GM12878 (cell line): Measurements from ENCODE around the gene NSD2. TPM values are rescaled to one million over a fixed set of nuclear protein-coding genes. Genes with fewer than 3 reads are reported as not detected.
A peak's percentile ranks its signal among the peaks of the same experiment; 100 is the strongest.

ENCODE experiments used
- ATF3 ChIP-seq: IDR thresholded peaks from 2 replicates; pipeline ENCODE4 v1.6.1; 2011; ENCODE audit warnings: low read depth, mild to moderate bottlenecking, low read length, moderate library complexity, borderline replicate concordance; ENCODE audit errors: extremely low read depth
- EGR1 ChIP-seq, 2 experiments: IDR thresholded peaks; 1 replicate in 1 of 2; 2 replicates in 1 of 2; pipeline ENCODE4 v1.6.1; 2011 to 2012; ENCODE audit warnings: low read depth in 2 of 2, low read length in 2 of 2, borderline replicate concordance in 1 of 2, mild to moderate bottlenecking in 1 of 2, moderate library complexity in 1 of 2
- EZH2 ChIP-seq: IDR thresholded peaks from 2 replicates; pipeline ENCODE4 v1.6.1; 2012; ENCODE audit warnings: low read depth, mild to moderate bottlenecking, control low read depth, inconsistent platforms, low read length, borderline replicate concordance; ENCODE audit not compliant: control insufficient read depth
- GABPA ChIP-seq: IDR thresholded peaks from 2 replicates; pipeline ENCODE4 v1.6.1; 2014; ENCODE audit warnings: antibody characterized with exemption, low read depth, mild to moderate bottlenecking, inconsistent platforms
- GATAD2B ChIP-seq: fragments of 450-650 bp; conservative IDR thresholded peaks from 2 replicates; pipeline ENCODE4 v1.6.1; 2017; ENCODE audit warnings: low read depth, mild to moderate bottlenecking, moderate library complexity
- IKZF2 ChIP-seq, 2 experiments: fragments of 450-650 bp; IDR thresholded peaks; 2 replicates each; pipeline ENCODE4 v1.6.1; 2017; ENCODE audit warnings: mild to moderate bottlenecking in 2 of 2, moderate library complexity in 2 of 2
- JUNB ChIP-seq: IDR thresholded peaks from 2 replicates; pipeline ENCODE4 v1.6.1; 2016; ENCODE audit warnings: antibody characterized with exemption, mild to moderate bottlenecking
- KLF5 ChIP-seq: fragments of 450-650 bp; IDR thresholded peaks from 2 replicates; pipeline ENCODE4 v1.6.1; 2014; ENCODE audit warnings: mild to moderate bottlenecking; ENCODE audit not compliant: partially characterized antibody
- POLR2AphosphoS5 ChIP-seq: IDR thresholded peaks from 2 replicates; pipeline ENCODE4 v1.6.1; 2011; ENCODE audit warnings: mild to moderate bottlenecking, low read length, inconsistent platforms
- RFX5 ChIP-seq: IDR thresholded peaks from 2 replicates; pipeline ENCODE4 v1.6.1; 2011; ENCODE audit warnings: low read depth, low read length, improper control_type of control experiment
- SIX5 ChIP-seq: IDR thresholded peaks from 2 replicates; pipeline ENCODE4 v1.6.1; 2011; ENCODE audit warnings: mild to moderate bottlenecking, low read depth, low read length, moderate library complexity; ENCODE audit not compliant: severe bottlenecking
- SMAD1 ChIP-seq: fragments of 450-650 bp; IDR thresholded peaks from 2 replicates; pipeline ENCODE4 v1.6.1; 2018; ENCODE audit warnings: mild to moderate bottlenecking, low read depth; ENCODE audit not compliant: partially characterized antibody
- SREBF2 ChIP-seq: IDR thresholded peaks from 2 replicates; pipeline ENCODE4 v1.6.1; 2012; ENCODE audit warnings: mild to moderate bottlenecking, low read length
- TBL1XR1 ChIP-seq: IDR thresholded peaks from 2 replicates; pipeline ENCODE4 v1.6.1; 2012; ENCODE audit warnings: low read depth, low read length, improper control_type of control experiment
- YBX1 ChIP-seq: fragments of 450-650 bp; IDR thresholded peaks from 2 replicates; pipeline ENCODE4 v1.6.1; 2016; ENCODE audit warnings: antibody characterized with exemption
- ZNF274 ChIP-seq: IDR thresholded peaks from one replicate; pipeline ENCODE4 v1.8.0; 2011; ENCODE audit not compliant: insufficient read length, insufficient read depth
- polyA plus RNA-seq, 11 experiments: library from polyadenylated mRNA; depleted of rRNA in 4 of 11; unstranded in 6 of 11; stranded (reverse) in 5 of 11; fragments of >200 nt; fragmentation: Nextera tagmentation in 4 of 11; fragmentation: Illumina TruSeq in 1 of 11; extraction: Ambion mirVana in 4 of 11; extraction: Trizol in 1 of 11; gene quantifications; 1 replicate in 1 of 11; 2 replicates in 10 of 11; pipeline versions ENCODE4 v1.2.1 to v1.2.3, GENCODE V29; 2011 to 2016; ENCODE audit warnings: inconsistent platforms in 2 of 11, missing spikeins in 2 of 11, low read depth in 1 of 11
- total RNA-seq, 4 experiments: library from RNA; depleted of rRNA in 3 of 4; stranded (reverse); fragments of >200 nt in 3 of 4; fragmentation: Illumina TruSeq in 1 of 4; extraction: Trizol in 1 of 4; gene quantifications; 2 replicates each; pipeline versions ENCODE4 v1.2.1 to v1.2.3, GENCODE V29; 2013 to 2021
- TF ChIP-seq, protein P1 (sequence below): fragments of 450-650 bp; IDR thresholded peaks from 2 replicates; pipeline ENCODE4 v1.6.1; 2017; ENCODE audit warnings: mild to moderate bottlenecking, low read depth, inconsistent platforms; ENCODE audit not compliant: poor library complexity, severe bottlenecking
- TF ChIP-seq, protein P2 (sequence below): fragments of 450-650 bp; IDR thresholded peaks from 2 replicates; pipeline ENCODE4 v1.6.1; 2017; ENCODE audit warnings: low read depth, mild to moderate bottlenecking, moderate library complexity
- TF ChIP-seq, protein P3 (sequence below): fragments of 450-650 bp; conservative IDR thresholded peaks from 2 replicates; pipeline ENCODE4 v1.6.1; 2017; ENCODE audit warnings: mild to moderate bottlenecking, moderate library complexity
- TF ChIP-seq, protein P4 (sequence below): IDR thresholded peaks from 2 replicates; pipeline ENCODE4 v1.6.1; 2011; ENCODE audit warnings: borderline replicate concordance, low read depth, mild to moderate bottlenecking, moderate library complexity, mixed read lengths, low read length; ENCODE audit not compliant: insufficient read depth; ENCODE audit errors: extremely low read length

Gene NSD2
- total and polyA plus RNA-seq, 10 of the 15 experiments (the other 5 are each of a cell fraction or from before 2014, with no cell fraction given), result 8.6 to 139 (median 67.2) TPM

- TF ChIP-seq SIX5, result no peak
- TF ChIP-seq TBL1XR1, result no peak
- TF ChIP-seq ZNF274, result no peak
- peak in 1 of 2 experiments; percentile 60; a peak in 2 of 3 replicates for TF ChIP-seq EGR1 (IDR thresholded peaks at IDR 0.05; ENCODE audit: borderline replicate concordance in 1 of 2, low read depth in 2 of 2, low read length in 2 of 2)
- TF ChIP-seq, protein P1, sequence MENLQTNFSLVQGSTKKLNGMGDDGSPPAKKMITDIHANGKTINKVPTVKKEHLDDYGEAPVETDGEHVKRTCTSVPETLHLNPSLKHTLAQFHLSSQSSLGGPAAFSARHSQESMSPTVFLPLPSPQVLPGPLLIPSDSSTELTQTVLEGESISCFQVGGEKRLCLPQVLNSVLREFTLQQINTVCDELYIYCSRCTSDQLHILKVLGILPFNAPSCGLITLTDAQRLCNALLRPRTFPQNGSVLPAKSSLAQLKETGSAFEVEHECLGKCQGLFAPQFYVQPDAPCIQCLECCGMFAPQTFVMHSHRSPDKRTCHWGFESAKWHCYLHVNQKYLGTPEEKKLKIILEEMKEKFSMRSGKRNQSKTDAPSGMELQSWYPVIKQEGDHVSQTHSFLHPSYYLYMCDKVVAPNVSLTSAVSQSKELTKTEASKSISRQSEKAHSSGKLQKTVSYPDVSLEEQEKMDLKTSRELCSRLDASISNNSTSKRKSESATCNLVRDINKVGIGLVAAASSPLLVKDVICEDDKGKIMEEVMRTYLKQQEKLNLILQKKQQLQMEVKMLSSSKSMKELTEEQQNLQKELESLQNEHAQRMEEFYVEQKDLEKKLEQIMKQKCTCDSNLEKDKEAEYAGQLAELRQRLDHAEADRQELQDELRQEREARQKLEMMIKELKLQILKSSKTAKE, result no peak
- no peak for TF ChIP-seq ATF3
- TF ChIP-seq SMAD1, result no peak
- TF ChIP-seq, protein P2, sequence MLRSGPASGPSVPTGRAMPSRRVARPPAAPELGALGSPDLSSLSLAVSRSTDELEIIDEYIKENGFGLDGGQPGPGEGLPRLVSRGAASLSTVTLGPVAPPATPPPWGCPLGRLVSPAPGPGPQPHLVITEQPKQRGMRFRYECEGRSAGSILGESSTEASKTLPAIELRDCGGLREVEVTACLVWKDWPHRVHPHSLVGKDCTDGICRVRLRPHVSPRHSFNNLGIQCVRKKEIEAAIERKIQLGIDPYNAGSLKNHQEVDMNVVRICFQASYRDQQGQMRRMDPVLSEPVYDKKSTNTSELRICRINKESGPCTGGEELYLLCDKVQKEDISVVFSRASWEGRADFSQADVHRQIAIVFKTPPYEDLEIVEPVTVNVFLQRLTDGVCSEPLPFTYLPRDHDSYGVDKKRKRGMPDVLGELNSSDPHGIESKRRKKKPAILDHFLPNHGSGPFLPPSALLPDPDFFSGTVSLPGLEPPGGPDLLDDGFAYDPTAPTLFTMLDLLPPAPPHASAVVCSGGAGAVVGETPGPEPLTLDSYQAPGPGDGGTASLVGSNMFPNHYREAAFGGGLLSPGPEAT, result no peak
- TF ChIP-seq JUNB, result no peak
- TF ChIP-seq RFX5, result no peak; the same call in none of the 2 replicates
- TF ChIP-seq, protein P3, sequence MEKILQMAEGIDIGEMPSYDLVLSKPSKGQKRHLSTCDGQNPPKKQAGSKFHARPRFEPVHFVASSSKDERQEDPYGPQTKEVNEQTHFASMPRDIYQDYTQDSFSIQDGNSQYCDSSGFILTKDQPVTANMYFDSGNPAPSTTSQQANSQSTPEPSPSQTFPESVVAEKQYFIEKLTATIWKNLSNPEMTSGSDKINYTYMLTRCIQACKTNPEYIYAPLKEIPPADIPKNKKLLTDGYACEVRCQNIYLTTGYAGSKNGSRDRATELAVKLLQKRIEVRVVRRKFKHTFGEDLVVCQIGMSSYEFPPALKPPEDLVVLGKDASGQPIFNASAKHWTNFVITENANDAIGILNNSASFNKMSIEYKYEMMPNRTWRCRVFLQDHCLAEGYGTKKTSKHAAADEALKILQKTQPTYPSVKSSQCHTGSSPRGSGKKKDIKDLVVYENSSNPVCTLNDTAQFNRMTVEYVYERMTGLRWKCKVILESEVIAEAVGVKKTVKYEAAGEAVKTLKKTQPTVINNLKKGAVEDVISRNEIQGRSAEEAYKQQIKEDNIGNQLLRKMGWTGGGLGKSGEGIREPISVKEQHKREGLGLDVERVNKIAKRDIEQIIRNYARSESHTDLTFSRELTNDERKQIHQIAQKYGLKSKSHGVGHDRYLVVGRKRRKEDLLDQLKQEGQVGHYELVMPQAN, result peak; percentile 73
- no peak for TF ChIP-seq GABPA
- TF ChIP-seq KLF5, result no peak
- TF ChIP-seq EZH2, result no peak
- peak; percentile 96 for TF ChIP-seq GATAD2B
- TF ChIP-seq, protein P4, sequence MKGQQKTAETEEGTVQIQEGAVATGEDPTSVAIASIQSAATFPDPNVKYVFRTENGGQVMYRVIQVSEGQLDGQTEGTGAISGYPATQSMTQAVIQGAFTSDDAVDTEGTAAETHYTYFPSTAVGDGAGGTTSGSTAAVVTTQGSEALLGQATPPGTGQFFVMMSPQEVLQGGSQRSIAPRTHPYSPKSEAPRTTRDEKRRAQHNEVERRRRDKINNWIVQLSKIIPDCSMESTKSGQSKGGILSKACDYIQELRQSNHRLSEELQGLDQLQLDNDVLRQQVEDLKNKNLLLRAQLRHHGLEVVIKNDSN, result no peak
- TF ChIP-seq IKZF2 (IDR thresholded peaks at IDR 0.05), result no peak; a peak in 1 of 4 replicates
- TF ChIP-seq YBX1, result no peak
- no peak for TF ChIP-seq SREBF2
- peak; percentile 74; the same call in 1 of the 2 replicates for TF ChIP-seq POLR2AphosphoS5
Observed at GRCh38 chr4:1870578-1871443, at the start of gene NSD2 (continued).
